Muscle of arm (tissue), 12 donors: Measurements from ENCODE around the gene GPRIN1. TPM values are rescaled to one million over a fixed set of nuclear protein-coding genes. Genes with fewer than 3 reads are reported as not detected.
"Not testable (repeated sequence)": the region's sequence is repeated elsewhere in the genome, so short reads cannot be mapped to it uniquely, and the experiment has no call there.

Experiments used
- DNase-seq: peaks from one replicate; pipeline ENCODE4 v3.0.0-alpha.2; 2013
- polyA plus RNA-seq, 12 donors: library from polyadenylated mRNA; unstranded; fragments of 120-200 nt; gene quantifications; one replicate each; pipeline ENCODE4 v1.2.1, GENCODE V29; 2013; ENCODE audit not compliant: insufficient read length in 12 of 12

The GPRIN1 gene
- polyA plus RNA-seq, 12 donors: 0.48 to 5.5 (median 0.70) TPM; not detected in 1

DNA sequence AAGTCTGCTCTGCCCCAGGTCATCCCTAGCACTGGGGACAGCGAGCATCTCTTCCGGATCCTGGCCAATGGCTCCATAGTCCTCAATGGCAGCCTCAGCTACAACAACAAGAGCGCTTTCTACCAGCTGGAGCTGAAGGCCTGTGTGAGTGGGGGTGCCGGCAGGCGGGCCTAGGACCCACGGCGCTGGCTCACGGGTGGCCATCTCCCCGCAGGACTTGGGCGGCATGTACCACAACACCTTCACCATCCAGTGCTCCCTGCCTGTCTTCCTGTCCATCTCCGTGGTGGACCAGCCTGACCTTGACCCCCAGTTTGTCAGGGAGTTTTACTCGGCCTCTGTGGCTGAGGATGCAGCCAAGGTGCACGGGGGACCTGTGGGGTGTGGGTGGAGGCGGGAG, 34.9 kb downstream of the GPRIN1 start:
- no peak for DNase-seq

DNA sequence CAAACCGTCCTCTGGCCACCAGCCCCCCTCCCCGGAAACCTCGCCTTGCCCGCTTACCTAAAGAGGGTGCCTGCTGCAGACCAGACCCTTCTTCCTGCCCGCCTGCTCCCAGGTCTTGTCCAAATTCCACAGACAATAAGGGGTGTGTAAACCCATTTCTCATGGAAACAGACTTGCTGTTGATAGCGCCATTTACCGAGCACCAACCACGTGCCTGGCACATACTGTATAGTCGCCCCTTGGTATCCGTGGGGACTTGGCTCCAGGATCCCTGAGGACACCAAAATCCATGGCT, 35.7 kb downstream of the GPRIN1 start:
- DNase-seq: no peak

DNA sequence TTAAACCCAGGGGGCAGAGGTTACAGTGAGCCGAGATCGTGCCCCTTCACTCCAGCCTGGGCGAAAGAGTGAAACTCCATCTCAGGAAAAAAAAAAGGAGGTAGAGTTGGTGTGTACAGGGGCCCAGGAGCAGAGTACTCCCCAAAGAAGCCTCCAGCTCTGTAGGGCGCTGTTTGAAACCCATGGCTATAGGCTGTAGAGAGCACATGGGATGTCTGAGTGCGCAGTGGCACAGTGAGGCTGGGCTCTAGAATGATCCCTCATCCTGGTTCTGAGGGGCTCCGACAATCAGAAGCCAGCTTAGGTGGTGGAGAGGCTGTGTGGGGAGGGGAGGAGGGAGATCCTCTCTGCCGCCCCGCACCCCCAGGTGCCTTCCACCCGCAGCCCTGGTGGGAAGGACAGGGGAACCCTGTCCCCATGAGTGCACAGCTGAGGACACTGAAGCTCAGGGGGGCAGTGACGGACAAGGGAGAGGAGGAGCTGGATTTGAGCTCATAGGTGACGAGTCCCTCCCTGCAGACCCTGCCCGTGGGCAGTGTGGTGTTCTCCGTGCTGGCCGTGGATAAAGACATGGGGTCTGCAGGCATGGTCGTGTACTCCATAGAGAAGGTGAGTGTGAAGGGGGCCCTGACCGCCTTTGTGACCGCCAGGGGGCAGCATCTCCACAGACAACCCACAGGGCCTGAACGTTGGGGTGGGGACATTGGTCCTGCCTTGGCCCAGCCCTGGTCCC, 36.2 kb downstream of the GPRIN1 start:
- peak; percentile 35 for DNase-seq

DNA sequence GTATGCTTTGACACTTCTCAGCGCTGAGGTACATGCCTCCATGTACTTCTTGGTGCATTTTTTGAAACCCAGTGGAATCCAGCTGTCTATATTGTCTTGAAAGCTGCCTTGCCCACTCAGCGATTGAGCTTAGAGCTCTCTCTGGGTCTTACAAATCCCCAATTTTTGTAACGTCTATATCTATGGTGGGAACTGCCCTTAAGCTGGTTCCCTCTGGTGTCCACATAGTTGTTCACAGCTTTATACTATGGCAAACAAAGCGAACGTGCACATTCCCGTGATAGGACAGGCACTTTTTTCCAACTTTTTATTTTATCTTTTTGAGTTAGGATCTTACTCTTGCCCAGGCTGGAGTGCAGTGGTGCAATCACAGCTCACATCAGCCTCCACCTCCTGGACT, 39.9 kb downstream of the GPRIN1 start:
- DNase-seq: no peak

DNA sequence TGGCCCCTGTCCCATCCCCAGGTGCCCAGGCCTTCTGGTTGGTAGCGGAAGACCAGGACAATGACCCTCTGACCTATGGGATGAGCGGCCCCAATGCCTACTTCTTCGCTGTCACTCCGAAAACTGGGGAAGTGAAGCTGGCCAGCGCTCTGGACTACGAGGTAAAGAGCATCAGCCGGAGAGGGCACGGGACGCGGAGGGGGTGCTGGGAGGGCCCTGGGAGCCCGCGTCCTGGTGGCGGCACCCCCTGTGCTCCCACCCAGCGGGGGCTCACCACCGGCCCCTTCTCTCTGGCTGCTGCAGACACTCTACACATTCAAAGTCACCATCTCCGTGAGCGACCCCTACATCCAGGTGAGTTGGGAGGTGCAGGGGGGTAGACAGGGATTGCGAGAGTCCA, 41.3 kb downstream of the GPRIN1 start:
- no peak for DNase-seq

DNA sequence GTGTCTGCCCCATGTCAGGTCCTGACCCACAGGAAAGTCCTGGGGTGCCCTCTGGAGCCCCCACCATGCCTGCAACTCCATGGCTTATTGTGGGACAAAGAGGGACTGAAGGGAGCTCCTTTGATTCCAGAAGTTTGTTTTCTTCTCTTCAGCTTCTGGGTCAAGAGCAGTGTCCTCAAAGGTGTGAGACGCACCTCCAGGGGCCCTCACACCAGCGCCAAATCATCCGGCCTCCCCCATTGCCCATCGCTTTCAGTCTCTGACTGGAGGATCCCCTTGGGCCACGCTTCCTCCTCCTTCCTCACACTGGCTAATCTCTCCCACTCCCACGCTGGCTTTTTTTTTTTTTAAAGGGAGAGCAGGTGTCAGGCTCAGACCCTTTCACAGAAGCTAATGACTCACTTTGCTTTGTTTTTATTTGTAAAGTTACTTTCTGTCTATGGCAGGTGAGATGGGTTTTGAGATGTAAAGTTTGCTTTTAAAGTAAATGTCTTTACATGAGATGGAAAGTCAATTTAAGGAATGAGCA, 44.1 kb downstream of the GPRIN1 start:
- DNase-seq: no peak

- DNase-seq: no peak
Observed at GRCh38 chr5:176564002-176564401, 46.0 kb downstream of the GPRIN1 start.

DNA sequence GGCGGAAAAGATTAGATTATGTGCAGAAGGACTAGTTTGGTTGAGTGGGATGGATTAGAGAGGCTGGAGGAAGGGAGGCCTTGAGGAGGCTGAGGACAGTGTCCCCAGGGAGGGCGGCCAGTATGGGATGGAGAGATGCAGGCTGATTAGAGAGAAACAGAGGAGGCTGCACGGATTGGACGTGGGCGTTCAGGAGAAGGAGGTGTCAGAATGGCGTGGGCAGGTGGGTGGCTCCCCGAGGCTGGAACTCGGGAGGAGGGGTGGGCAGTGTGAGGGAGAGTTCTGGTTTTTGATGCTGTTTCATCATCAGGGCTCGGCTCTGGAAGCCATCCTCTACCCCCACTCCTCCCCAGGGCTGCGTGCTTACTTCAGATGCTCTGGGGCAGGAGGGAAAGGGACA, 47.8 kb downstream of the GPRIN1 start:
- no peak for DNase-seq

DNA sequence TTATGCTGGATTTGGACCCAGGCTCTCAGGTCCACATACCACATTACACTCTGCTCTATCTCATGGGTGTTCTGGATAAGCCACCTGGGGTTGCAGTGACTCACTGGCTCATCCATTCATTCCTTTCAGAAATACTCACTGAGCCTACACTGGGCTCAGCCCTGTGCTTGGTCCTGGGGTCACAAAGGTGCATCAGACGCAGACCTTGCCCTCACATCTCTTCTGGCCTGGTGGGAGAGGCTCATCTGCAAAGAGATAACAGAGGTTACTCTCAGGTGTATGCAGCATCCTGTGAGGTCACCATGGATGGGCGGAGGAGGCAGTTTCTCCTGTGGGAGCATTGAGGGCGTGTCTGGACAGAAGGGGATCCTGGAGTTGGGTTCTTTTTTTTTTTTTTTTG, 48.7 kb downstream of the GPRIN1 start:
- no peak for DNase-seq

GRCh38 chr5:176560364-176560763, 49.6 kb downstream of the GPRIN1 start:
- no peak for DNase-seq

DNA sequence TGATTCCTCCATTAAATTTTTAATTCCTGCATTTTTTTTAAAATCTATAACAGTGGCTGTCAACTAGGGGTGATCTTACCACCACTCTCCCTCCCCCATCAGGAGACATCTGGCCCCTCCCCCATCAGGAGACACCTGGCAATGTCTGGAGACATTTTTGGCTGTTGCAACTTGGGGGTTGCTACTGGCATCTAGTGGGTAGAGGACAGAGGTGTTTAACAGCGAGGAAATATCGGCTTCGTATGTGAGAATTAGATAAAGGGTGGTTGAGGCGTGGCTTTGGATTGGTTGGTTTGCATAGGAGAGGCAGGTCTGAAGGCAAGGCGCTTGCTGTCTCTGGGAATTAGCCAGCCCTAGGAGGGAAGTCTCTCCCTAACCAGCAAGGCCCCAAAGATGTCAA, 50.3 kb downstream of the GPRIN1 start:
- no peak for DNase-seq

GRCh38 chr5:176557846-176558245, 52.1 kb downstream of the GPRIN1 start:
- DNase-seq: no peak

- DNase-seq: no peak
Observed at GRCh38 chr5:176553260-176554085, 56.5 kb downstream of the GPRIN1 start.

DNA sequence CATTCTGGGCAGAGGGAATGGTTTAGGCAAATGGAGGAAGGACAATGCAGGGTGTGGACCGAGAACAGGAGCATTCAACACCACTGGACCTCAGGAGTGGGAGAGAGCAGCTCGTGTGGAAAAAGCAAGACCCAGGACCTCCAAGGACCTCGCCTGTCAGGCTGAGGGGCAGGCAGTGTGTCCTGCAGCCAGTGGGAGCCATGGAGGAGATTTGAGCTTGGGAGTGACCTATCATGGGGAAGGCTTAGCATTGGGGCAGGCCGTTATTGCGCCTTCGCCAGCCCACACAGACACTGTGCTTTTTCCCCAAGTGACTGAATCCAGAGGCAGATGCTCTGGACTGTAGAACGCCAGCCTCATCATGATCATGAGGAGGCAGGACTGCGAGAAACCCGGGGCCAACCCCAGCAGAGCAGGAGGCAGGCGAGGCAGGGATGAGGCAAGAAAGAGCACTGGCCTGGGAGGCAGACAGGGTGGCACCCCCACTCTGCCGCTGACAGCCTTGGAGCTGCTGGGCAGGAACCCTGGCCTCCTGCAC, 57.6 kb downstream of the GPRIN1 start:
- no peak for DNase-seq

DNA sequence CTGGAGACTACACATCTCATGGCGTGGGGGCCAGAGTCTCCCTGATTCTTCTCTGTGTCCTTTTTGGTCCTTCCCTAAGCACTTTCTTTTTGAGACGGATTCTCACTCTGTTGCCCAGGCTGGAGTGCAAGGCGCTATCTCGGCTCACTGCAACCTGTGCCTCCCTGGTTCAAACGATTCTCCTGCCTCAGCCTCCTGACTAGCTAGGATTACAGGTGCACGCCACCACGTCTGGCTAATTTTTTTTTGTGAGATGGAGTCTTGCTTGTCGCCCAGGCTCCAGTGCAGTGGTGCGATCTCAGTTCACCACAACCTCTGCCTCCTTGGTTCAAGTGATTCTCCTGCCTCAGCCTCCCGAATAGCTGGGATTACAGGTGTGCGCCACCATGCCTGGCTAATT, 59.0 kb downstream of the GPRIN1 start:
- DNase-seq: not testable (repeated sequence)

DNA sequence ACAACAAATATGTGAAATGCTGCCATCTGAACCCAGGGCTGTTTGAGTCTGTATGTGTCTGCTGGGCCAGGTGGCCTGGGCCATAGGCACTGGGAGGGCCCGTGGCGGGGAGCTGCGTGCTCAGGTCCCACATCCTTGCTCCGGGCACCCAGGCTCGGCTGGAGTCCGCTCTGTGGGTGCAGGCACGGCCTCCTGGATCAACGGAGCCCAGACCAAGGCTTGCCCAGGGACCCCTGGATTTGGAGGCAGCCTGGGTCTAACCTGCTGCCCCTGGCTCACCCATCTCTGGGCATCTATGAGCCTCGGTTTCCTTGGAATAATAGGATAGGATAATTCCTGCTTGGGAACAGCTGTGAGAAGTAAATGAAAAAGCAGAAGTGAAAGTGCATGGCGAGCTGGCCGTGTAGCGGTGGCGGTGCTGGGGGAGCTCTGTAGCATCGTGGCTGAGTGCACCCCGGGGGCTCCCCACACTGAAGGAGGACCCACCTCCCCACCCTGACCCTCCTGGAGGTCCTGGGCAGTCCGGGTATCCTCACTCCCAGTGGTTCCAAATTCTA, 59.6 kb downstream of the GPRIN1 start:
- DNase-seq: no peak

DNA sequence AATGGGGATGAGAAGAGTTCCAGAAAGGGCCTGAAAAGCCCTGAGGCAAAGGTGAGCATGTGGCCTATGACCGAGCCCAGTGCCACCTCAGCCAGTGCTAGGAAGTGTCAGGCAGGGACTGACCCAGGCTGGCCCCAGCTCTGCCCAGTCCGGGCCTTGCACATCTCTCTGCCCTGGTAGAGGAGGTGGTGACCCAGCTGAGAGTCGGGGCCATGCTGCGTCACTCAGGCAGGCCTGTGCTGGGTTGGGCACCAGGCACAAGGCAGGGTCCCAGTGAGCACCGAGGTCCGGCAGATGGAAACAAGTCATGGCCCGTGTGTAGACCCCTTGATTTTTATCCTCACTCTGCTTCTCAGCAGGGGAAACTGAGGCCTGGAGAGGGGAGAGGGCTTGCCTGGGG, 60.1 kb downstream of the GPRIN1 start:
- DNase-seq: no peak

- DNase-seq: no peak
Observed at GRCh38 chr5:176548967-176549444, 61.0 kb downstream of the GPRIN1 start, which contains the start of gene CDHR2. TSS of gene CDHR2 (plus strand) at chr5:176549342. CDS start at chr5:176565353, 16,011 bp downstream.

- no peak for DNase-seq
Observed at GRCh38 chr5:176547802-176548201, 62.2 kb downstream of the GPRIN1 start.
